ENCODE results near the gene SUMF1. TPM values are rescaled to one million over a fixed set of nuclear protein-coding genes. Genes with fewer than 3 reads are reported as not detected.

Gene SUMF1
- total and polyA plus RNA-seq, 8 donors, result 27.1 to 43.9 (median 35.3) TPM

DNA sequence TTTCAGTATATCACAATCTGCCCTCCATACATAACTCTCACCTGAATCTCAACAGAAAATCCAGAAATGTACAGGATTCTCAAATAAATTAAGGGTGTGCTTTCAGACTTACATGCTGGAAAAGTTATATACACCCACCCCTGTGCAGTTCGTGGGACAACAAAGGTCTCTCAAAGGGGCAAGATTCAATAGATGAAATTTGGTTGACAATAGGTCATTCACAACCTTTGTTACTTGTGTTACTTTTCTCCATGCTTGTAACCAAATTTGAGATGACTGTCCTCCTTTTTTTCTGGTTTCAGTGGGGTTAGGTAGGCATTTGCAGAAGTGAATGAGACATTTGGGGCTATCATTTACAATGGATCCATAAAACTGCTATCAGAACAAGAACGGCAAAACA, 91.2 kb downstream of the SUMF1 start:
- DNase-seq, result no peak
- TF ChIP-seq, protein P1, sequence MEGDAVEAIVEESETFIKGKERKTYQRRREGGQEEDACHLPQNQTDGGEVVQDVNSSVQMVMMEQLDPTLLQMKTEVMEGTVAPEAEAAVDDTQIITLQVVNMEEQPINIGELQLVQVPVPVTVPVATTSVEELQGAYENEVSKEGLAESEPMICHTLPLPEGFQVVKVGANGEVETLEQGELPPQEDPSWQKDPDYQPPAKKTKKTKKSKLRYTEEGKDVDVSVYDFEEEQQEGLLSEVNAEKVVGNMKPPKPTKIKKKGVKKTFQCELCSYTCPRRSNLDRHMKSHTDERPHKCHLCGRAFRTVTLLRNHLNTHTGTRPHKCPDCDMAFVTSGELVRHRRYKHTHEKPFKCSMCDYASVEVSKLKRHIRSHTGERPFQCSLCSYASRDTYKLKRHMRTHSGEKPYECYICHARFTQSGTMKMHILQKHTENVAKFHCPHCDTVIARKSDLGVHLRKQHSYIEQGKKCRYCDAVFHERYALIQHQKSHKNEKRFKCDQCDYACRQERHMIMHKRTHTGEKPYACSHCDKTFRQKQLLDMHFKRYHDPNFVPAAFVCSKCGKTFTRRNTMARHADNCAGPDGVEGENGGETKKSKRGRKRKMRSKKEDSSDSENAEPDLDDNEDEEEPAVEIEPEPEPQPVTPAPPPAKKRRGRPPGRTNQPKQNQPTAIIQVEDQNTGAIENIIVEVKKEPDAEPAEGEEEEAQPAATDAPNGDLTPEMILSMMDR (IDR thresholded peaks at IDR 0.05), result no peak
- H3K9me3 ChIP-seq, result peaks cover 0 to 17% of the 10 kb centered on the region in 2 donors
- no peak overlapping the region for H3K4me3 ChIP-seq
- H3K36me3 ChIP-seq, result peaks cover 0 to 30% of the 10 kb centered on the region in 2 donors
- no peak for ATAC-seq
- no peaks in the 10 kb centered on the region for H3K27me3 ChIP-seq
- no peaks in the 10 kb centered on the region for H3K4me1 ChIP-seq
- intact Hi-C loops (cut with DNase I), result no loop called here
- H3K27ac ChIP-seq, result no peak overlapping the region

DNA sequence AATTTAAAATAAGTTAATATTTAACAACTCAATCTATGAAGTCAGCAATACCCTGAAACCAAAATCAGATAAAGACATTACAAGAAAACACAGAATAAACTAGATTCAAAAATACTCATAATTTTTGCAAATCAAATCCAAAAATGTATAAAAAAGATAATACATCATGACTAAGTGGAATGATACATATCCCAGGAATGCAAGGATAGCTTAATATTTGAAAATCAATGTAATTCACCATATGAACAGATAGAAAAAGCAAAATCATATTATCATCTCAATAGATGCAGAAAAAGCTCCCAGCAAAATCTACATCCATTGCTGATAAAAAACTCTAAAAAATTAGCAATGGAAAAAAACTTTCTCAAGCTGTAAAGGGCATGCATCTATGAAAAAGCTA, 93.4 kb downstream of the SUMF1 start:
- intact Hi-C loops (cut with DNase I), result no loop called here
- TF ChIP-seq, protein P1 (IDR thresholded peaks at IDR 0.05), result no peak

DNA sequence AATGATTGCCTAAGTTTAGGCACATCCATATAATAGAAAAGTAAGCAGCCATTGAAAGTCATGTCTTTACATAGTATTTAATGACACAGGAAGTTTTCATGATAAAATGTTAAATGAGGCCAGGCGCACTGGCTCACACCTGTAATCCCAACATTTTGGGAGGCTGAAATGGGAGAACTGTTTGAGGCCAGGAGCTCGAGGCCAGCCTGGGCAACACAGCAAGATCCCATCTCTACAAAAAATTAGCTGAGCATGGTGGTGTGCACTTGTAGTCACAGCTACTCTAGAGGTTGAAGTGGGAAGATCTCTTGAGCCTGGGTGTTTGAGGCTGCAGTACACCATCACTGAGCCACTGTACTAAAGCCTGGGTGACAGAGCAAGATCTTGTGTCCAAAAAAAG, 104.5 kb downstream of the SUMF1 start:
- TF ChIP-seq, protein P1 (IDR thresholded peaks at IDR 0.05), result no peak
- Histone ChIP-seq H3K4me1 (no peaks in the 10 kb centered on the region), H3K27ac (no peak overlapping the region), H3K9me3 (no peaks in the 10 kb centered on the region), H3K36me3 (peaks cover 0 to 9% of the 10 kb centered on the region in 2 donors), H3K4me3 (no peak overlapping the region), H3K27me3 (no peaks in the 10 kb centered on the region)
- DNase-seq (no peak), ATAC-seq (no peak)
- intact Hi-C loops (cut with DNase I), result no loop called here

More for the DNA sequence above, 93.4 kb downstream of the SUMF1 start:
- DNase-seq (no peak), ATAC-seq (no peak)
- Histone ChIP-seq H3K4me1 (no peaks in the 10 kb centered on the region), H3K4me3 (no peak overlapping the region), H3K27ac (no peak overlapping the region), H3K27me3 (no peaks in the 10 kb centered on the region), H3K36me3 (peaks cover 0 to 30% of the 10 kb centered on the region in 2 donors), H3K9me3 (peaks cover 0 to 17% of the 10 kb centered on the region in 2 donors)

DNA sequence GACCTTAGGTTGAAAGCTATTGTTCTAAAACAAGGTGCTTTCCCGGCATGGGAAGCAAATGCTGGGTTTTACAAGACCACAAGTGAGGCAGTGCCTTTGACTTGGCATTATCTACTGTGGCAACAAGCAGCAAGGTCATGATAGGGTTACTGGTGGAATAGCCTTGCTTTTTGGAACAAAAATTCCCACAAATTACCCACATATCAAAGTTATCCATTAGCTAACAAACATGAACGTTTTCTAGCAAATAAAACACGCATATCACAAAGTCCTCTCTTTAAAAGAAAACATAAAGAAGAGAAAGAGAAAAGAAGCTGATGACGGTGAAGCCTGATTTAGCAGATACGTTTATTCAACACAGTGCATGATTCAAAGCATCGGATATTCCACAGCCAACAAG, 106.3 kb downstream of the SUMF1 start:
- Histone ChIP-seq H3K36me3 (peaks cover 0 to 9% of the 10 kb centered on the region in 2 donors), H3K4me3 (no peak overlapping the region), H3K4me1 (peaks cover 3 to 9% of the 10 kb centered on the region in 2 donors), H3K27me3 (no peaks in the 10 kb centered on the region), H3K9me3 (no peaks in the 10 kb centered on the region), H3K27ac (no peak overlapping the region)
- TF ChIP-seq, protein P1 (IDR thresholded peaks at IDR 0.05), result no peak
- DNase-seq (no peak), ATAC-seq (no peak)
- intact Hi-C loops (cut with DNase I), result no loop called here

DNA sequence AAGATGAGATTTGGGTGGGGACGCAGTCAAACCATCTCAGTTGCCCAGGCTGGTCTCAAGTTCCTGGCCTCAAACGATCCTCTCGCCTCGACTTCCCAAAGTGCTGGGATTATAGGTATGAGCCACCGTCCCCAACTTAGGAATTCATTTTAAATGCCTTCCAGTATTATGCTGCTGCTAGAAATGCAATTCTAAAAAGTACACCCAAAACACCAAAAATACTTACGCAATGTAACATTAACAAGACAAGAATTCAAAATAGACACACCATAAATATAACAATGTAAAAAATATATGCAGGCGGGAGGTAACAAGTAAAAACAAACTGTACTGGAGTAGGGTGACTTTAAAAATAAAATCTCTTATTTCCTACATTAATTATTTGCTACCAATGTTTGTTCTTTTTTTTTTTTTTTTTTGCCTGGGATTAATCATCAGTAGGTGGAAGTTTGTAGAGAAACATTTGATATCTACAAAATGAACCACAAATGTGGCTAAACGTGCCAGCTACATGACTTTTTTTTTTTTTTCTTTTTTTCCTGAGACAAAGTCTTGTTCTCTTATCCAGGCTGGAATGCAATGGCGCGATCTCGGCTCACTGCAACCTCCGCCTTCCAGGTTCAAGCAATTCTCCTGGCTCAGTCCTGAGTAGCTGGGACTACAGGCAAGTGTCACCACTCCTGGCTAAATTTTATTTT, 107.1 kb downstream of the SUMF1 start:
- ATAC-seq, result no peak
- Histone ChIP-seq H3K36me3 (peaks cover 0 to 9% of the 10 kb centered on the region in 2 donors), H3K4me3 (no peak overlapping the region), H3K9me3 (no peaks in the 10 kb centered on the region), H3K4me1 (peaks cover 4 to 14% of the 10 kb centered on the region in 2 donors), H3K27me3 (no peaks in the 10 kb centered on the region), H3K27ac (no peak overlapping the region)
- DNase-seq, result no peak
- TF ChIP-seq, protein P1 (IDR thresholded peaks at IDR 0.05), result no peak
- intact Hi-C loops (cut with DNase I), result no loop called here

Data from left lung (tissue), 10 donors.